ENCODE results near the gene NIM1K.

Gene NIM1K

DNA sequence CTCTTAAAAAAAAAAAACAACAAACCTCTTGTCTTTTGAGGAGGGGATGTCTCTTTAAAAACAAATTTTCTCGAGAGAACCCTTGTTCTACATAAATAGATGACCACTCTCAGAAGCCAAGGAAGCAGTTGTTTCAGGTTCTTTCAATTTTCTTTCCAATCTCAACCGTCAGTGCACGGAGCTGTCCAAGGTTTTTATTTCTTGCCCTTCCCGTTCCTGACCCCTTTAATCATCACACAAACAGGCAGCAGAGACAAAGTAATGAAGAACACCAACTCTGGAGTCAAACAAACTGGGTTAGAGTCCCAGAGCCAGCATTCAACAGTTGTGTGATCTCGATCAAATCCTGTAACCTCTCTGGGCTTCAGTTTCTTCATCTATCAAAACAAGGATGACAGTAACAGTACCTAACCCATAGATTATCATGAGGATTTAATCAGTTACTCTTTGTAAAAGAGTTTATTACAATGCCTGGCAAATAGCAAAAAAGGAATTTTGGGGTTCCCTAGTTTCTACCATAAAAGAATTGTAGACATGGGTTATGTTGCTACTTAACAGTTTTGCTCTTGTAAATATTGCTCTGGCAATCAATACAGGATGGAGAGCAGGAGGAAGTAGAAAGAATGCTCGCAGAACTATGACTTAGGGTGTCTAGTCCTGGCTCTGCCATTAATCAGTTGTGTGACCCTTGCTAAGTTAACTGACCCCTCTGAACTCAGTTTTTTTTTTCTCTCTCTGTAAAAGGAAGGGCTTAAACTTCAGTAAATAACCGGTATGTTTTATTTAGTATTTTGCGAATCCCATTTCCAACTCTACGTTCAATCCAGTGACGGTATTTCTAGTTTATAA lies 1.0 kb upstream of the NIM1K start:
- no peaks in the 10 kb centered on the region for H3K27me3 ChIP-seq (ENCODE audit: insufficient read depth, low read depth, severe bottlenecking)
- peak overlapping the region; percentile 69 for H3K4me3 ChIP-seq (ENCODE audit: low read depth, low read length)
- no peak for DNase-seq
- H3K27ac ChIP-seq: no peak overlapping the region
- TF ChIP-seq, protein P1, sequence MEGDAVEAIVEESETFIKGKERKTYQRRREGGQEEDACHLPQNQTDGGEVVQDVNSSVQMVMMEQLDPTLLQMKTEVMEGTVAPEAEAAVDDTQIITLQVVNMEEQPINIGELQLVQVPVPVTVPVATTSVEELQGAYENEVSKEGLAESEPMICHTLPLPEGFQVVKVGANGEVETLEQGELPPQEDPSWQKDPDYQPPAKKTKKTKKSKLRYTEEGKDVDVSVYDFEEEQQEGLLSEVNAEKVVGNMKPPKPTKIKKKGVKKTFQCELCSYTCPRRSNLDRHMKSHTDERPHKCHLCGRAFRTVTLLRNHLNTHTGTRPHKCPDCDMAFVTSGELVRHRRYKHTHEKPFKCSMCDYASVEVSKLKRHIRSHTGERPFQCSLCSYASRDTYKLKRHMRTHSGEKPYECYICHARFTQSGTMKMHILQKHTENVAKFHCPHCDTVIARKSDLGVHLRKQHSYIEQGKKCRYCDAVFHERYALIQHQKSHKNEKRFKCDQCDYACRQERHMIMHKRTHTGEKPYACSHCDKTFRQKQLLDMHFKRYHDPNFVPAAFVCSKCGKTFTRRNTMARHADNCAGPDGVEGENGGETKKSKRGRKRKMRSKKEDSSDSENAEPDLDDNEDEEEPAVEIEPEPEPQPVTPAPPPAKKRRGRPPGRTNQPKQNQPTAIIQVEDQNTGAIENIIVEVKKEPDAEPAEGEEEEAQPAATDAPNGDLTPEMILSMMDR (IDR thresholded peaks at IDR 0.05; ENCODE audit: low read depth, low read length): no peak
- no peaks in the 10 kb centered on the region for H3K36me3 ChIP-seq
- no peaks in the 10 kb centered on the region for H3K9me3 ChIP-seq (ENCODE audit: severe bottlenecking)

DNA sequence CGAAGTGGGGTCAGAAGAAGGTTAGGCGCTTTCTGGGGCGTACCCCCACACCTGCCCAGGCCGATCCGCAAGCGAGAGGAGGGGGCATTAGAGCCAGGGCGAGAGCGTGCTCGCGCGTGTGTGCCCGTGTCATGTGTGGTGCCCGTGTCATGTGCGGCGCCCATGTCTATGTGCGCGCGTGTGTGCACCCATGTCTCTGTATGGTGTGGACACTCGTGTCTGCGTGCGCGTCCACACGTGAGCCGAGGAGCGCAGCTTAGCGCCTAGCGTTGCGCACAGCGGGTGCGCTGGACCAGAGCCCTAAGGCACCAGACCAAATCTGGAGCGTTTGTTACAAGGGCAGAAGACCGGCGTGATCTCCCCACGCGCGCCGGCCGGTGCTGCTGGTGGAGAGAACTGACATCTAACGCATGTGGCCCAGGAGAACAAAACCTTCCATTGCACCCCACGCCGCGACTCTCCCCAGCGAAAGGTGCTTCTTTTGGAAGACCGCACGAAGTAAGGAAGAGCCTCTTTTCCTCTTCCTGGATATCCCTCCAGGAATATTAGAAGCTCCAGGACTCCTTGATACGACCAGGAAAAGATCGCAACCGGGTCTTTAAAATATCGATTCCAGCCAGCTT lies 644 bp downstream of the NIM1K start:
- peak; percentile 13 for DNase-seq

GRCh38 chr5:43193181-43193893 lies 1.3 kb downstream of the NIM1K start:
- Histone ChIP-seq H3K27me3 (ENCODE audit: insufficient read depth, low read depth, severe bottlenecking) (no peaks in the 10 kb centered on the region), H3K36me3 (no peaks in the 10 kb centered on the region), H3K4me3 (ENCODE audit: low read depth, low read length) (peak overlapping the region; percentile 69), H3K27ac (no peak overlapping the region), H3K9me3 (ENCODE audit: severe bottlenecking) (no peaks in the 10 kb centered on the region)
- TF ChIP-seq, protein P1 (IDR thresholded peaks at IDR 0.05; ENCODE audit: low read depth, low read length): no peak
- DNase-seq: no peak

More for the DNA sequence above, 644 bp downstream of the NIM1K start:
- Histone ChIP-seq H3K4me3 (ENCODE audit: low read depth, low read length) (peak overlapping the region; percentile 69), H3K27me3 (ENCODE audit: insufficient read depth, low read depth, severe bottlenecking) (no peaks in the 10 kb centered on the region), H3K9me3 (ENCODE audit: severe bottlenecking) (no peaks in the 10 kb centered on the region), H3K27ac (no peak overlapping the region), H3K36me3 (no peaks in the 10 kb centered on the region)
- TF ChIP-seq, protein P1 (IDR thresholded peaks at IDR 0.05; ENCODE audit: low read depth, low read length): no peak

- DNase-seq: no peak
- no peak overlapping the region for H3K27ac ChIP-seq
- H3K36me3 ChIP-seq: no peaks in the 10 kb centered on the region
- TF ChIP-seq, protein P1 (IDR thresholded peaks at IDR 0.05; ENCODE audit: low read depth, low read length): no peak
- H3K27me3 ChIP-seq (ENCODE audit: insufficient read depth, low read depth, severe bottlenecking): no peaks in the 10 kb centered on the region
- H3K4me3 ChIP-seq (ENCODE audit: low read depth, low read length): no peak overlapping the region
- H3K9me3 ChIP-seq (ENCODE audit: severe bottlenecking): no peaks in the 10 kb centered on the region
Observed at GRCh38 chr5:43193894-43194265, 1.9 kb downstream of the NIM1K start.

DNA sequence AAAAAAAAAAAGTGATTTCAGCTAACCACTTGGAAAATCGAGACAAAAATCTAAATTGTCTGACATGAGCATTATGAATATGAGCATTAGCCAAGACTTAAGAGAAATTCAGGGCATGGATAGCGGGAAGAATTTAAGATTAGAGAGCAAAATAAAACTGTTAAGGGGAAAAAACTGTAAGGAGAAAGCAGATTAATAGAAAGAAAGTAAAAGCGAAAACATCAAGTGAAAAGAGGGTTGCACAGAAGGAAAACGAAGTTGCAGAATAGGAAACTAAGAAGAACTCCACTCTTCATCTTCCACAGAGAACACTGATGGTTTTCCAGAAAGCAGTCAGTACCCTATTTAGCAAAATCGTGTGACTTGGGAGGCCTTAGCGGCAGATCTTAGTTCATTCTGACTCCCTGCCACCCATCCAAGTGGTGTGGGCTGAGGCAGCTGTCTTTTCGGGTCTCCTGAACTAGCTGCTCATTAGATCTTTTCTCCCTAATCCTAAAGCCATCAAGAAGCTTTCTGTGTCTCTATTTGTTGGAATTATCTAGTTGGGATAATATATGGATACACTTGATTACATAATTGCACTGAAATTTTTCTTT lies 3.7 kb downstream of the NIM1K start:
- Histone ChIP-seq H3K27me3 (ENCODE audit: insufficient read depth, low read depth, severe bottlenecking) (no peaks in the 10 kb centered on the region), H3K27ac (no peak overlapping the region), H3K36me3 (no peaks in the 10 kb centered on the region), H3K9me3 (ENCODE audit: severe bottlenecking) (no peaks in the 10 kb centered on the region), H3K4me3 (ENCODE audit: low read depth, low read length) (no peak overlapping the region)
- TF ChIP-seq, protein P1 (IDR thresholded peaks at IDR 0.05; ENCODE audit: low read depth, low read length): no peak
- DNase-seq: no peak

Data from WERI-Rb-1 (cell line).